AG10803 (cell line): ENCODE data around the gene B4GALT1.

Source experiments
- DNase-seq: peaks from one replicate; pipeline ENCODE4 v3.0.0; 2010; ENCODE audit warnings: low read depth
- H3K4me3 ChIP-seq: 2 replicates; pipeline ENCODE4 v1.5.1; 2011; ENCODE audit warnings: mild to moderate bottlenecking, low read length, control low read depth
- CTCF ChIP-seq: conservative IDR thresholded peaks from 2 replicates; pipeline ENCODE4 v1.5.1; 2011; ENCODE audit warnings: mild to moderate bottlenecking, low read length, control low read depth, inconsistent platforms

Gene B4GALT1

GRCh38 chr9:33153666-33154065 lies 13.5 kb downstream of the B4GALT1 start:
- no peak for DNase-seq
- no peak for TF ChIP-seq CTCF
- H3K4me3 ChIP-seq, result no peak overlapping the region

- DNase-seq, result no peak
- no peak overlapping the region for H3K4me3 ChIP-seq
- no peak for TF ChIP-seq CTCF
Measured at GRCh38 chr9:33153001-33153400, 14.1 kb downstream of the B4GALT1 start.

- no peak overlapping the region for H3K4me3 ChIP-seq
- no peak for DNase-seq
- TF ChIP-seq CTCF, result no peak
Measured at GRCh38 chr9:33151601-33152000, 15.5 kb downstream of the B4GALT1 start.

GRCh38 chr9:33151007-33151557 lies 16.1 kb downstream of the B4GALT1 start:
- TF ChIP-seq CTCF, result no peak

GRCh38 chr9:33148367-33149014 lies 18.6 kb downstream of the B4GALT1 start:
- TF ChIP-seq CTCF, result no peak
- DNase-seq, result no peak
- H3K4me3 ChIP-seq, result no peak overlapping the region

More at GRCh38 chr9:33151007-33151557, 16.1 kb downstream of the B4GALT1 start:
- DNase-seq, result peak; percentile 97
- peak overlapping the region; percentile 15 for H3K4me3 ChIP-seq

- no peak for DNase-seq
- no peak overlapping the region for H3K4me3 ChIP-seq
- no peak for TF ChIP-seq CTCF
Measured at GRCh38 chr9:33147416-33148169, 19.5 kb downstream of the B4GALT1 start.

GRCh38 chr9:33146298-33146697 lies 20.8 kb downstream of the B4GALT1 start:
- no peak for TF ChIP-seq CTCF
- no peak overlapping the region for H3K4me3 ChIP-seq
- DNase-seq, result no peak
